GM12878 (cell line): ENCODE measurements around the gene METTL9. TPM values are rescaled to one million over a fixed set of nuclear protein-coding genes. Genes with fewer than 3 reads are reported as not detected.

Experiments
- ASH2L ChIP-seq: fragments of 300-600, 200-600 bp; sonication (generic); IDR thresholded peaks from 2 replicates; pipeline ENCODE4 v1.6.1; 2017; ENCODE audit warnings: low read depth, mild to moderate bottlenecking, borderline replicate concordance
- ATF2 ChIP-seq: IDR thresholded peaks from 2 replicates; pipeline ENCODE4 v1.6.1; 2012; ENCODE audit warnings: low read length, inconsistent platforms
- CBX3 ChIP-seq: fragments of 200-600 bp; sonication (generic); IDR thresholded peaks from 2 replicates; pipeline ENCODE4 v1.6.1; 2016; ENCODE audit warnings: low read depth, borderline replicate concordance
- CEBPB ChIP-seq, 2 experiments: fragments of 150-350 bp in 1 of 2; IDR thresholded peaks; 2 replicates each; pipeline ENCODE4 v1.6.1; 2012 to 2014; ENCODE audit warnings: low read depth in 2 of 2, low read length in 2 of 2, borderline replicate concordance in 1 of 2, inconsistent platforms in 1 of 2
- CHD2 ChIP-seq: IDR thresholded peaks from 2 replicates; pipeline ENCODE4 v1.6.1; 2011; ENCODE audit warnings: low read depth, low read length, improper control_type of control experiment, borderline replicate concordance
- EP300 ChIP-seq, 2 experiments: fragments of 150-350 bp in 1 of 2; IDR thresholded peaks; 2 replicates each; pipeline ENCODE4 v1.6.1; 2011 to 2012; ENCODE audit warnings: low read depth in 2 of 2, low read length in 2 of 2, borderline replicate concordance in 1 of 2, improper control_type of control experiment in 1 of 2, inconsistent platforms in 1 of 2; ENCODE audit not compliant: control insufficient read depth in 1 of 2
- HDGF ChIP-seq: fragments of 450-650 bp; IDR thresholded peaks from 2 replicates; pipeline ENCODE4 v1.6.1; 2016; ENCODE audit warnings: antibody characterized with exemption
- KAT2A ChIP-seq: conservative IDR thresholded peaks from 2 replicates; pipeline ENCODE4 v1.6.1; 2011; ENCODE audit warnings: low read depth, low read length; ENCODE audit not compliant: control insufficient read depth
- MAX ChIP-seq: IDR thresholded peaks from 2 replicates; pipeline ENCODE4 v1.6.1; 2012; ENCODE audit warnings: low read depth, low read length, improper control_type of control experiment
- MTA3 ChIP-seq: IDR thresholded peaks from 2 replicates; pipeline ENCODE4 v1.6.1; 2012; ENCODE audit warnings: low read length, inconsistent platforms, borderline replicate concordance
- MXI1 ChIP-seq: fragments of 150-350 bp; IDR thresholded peaks from 2 replicates; pipeline ENCODE4 v1.6.1; 2011; ENCODE audit warnings: low read depth, mild to moderate bottlenecking, inconsistent platforms, low read length, improper control_type of control experiment
- NR2C1 ChIP-seq: fragments of 450-650 bp; IDR thresholded peaks from 2 replicates; pipeline ENCODE4 v1.6.1; 2017; ENCODE audit warnings: antibody characterized with exemption, mild to moderate bottlenecking, moderate library complexity
- NRF1 ChIP-seq: conservative IDR thresholded peaks from 2 replicates; pipeline ENCODE4 v1.6.1; 2011; ENCODE audit warnings: mild to moderate bottlenecking, low read depth, low read length, improper control_type of control experiment
- PKNOX1 ChIP-seq: fragments of 450-650 bp; IDR thresholded peaks from 2 replicates; pipeline ENCODE4 v1.6.1; 2016; ENCODE audit warnings: mild to moderate bottlenecking
- POLR2A ChIP-seq: IDR thresholded peaks from 2 replicates; pipeline ENCODE4 v1.6.1; 2011; ENCODE audit warnings: low read depth, mild to moderate bottlenecking, low read length
- POLR2AphosphoS2 ChIP-seq: IDR thresholded peaks from 2 replicates; pipeline ENCODE4 v1.6.1; 2011; ENCODE audit warnings: low read depth, mild to moderate bottlenecking, low read length, improper control_type of control experiment, moderate library complexity
- POLR2AphosphoS5 ChIP-seq: IDR thresholded peaks from 2 replicates; pipeline ENCODE4 v1.6.1; 2011; ENCODE audit warnings: mild to moderate bottlenecking, low read length, inconsistent platforms
- RELA ChIP-seq: fragments of 450-650 bp; IDR thresholded peaks from 2 replicates; pipeline ENCODE4 v1.8.0; 2014; ENCODE audit warnings: borderline replicate concordance; ENCODE audit not compliant: partially characterized antibody
- SIX5 ChIP-seq: IDR thresholded peaks from 2 replicates; pipeline ENCODE4 v1.6.1; 2011; ENCODE audit warnings: mild to moderate bottlenecking, low read depth, low read length, moderate library complexity; ENCODE audit not compliant: severe bottlenecking
- SKIL ChIP-seq: fragments of 450-650 bp; IDR thresholded peaks from 2 replicates; pipeline ENCODE4 v1.6.1; 2017; ENCODE audit warnings: mild to moderate bottlenecking, low read depth, inconsistent platforms; ENCODE audit not compliant: poor library complexity, severe bottlenecking
- SMARCA5 ChIP-seq: fragments of 450-650 bp; IDR thresholded peaks from 2 replicates; pipeline ENCODE4 v1.6.1; 2017; ENCODE audit warnings: mild to moderate bottlenecking
- SMC3 ChIP-seq: IDR thresholded peaks from 2 replicates; pipeline ENCODE4 v1.6.1; 2011; ENCODE audit warnings: low read length, improper control_type of control experiment, borderline replicate concordance
- TARDBP ChIP-seq: IDR thresholded peaks from 2 replicates; pipeline ENCODE4 v1.6.1; 2016; ENCODE audit warnings: borderline replicate concordance
- TCF3 ChIP-seq: IDR thresholded peaks from 2 replicates; pipeline ENCODE4 v1.6.1; 2012; ENCODE audit warnings: low read depth, mild to moderate bottlenecking, low read length, borderline replicate concordance; ENCODE audit not compliant: insufficient read depth
- TCF7 ChIP-seq: IDR thresholded peaks from 2 replicates; pipeline ENCODE4 v1.6.1; 2014; ENCODE audit warnings: antibody characterized with exemption, borderline replicate concordance
- ZNF207 ChIP-seq: fragments of 450-650 bp; IDR thresholded peaks from 2 replicates; pipeline ENCODE4 v1.6.1; 2014; ENCODE audit warnings: antibody characterized with exemption, mild to moderate bottlenecking, borderline replicate concordance
- ZSCAN29 ChIP-seq: fragments of 450-650 bp; IDR thresholded peaks from 2 replicates; pipeline ENCODE4 v1.6.1; 2017; ENCODE audit warnings: mild to moderate bottlenecking, moderate library complexity
- polyA plus RNA-seq, 11 experiments: library from polyadenylated mRNA; depleted of rRNA in 4 of 11; unstranded in 6 of 11; stranded (reverse) in 5 of 11; fragments of >200 nt; fragmentation: Nextera tagmentation in 4 of 11; fragmentation: Illumina TruSeq in 1 of 11; extraction: Ambion mirVana in 4 of 11; extraction: Trizol in 1 of 11; gene quantifications; 1 replicate in 1 of 11; 2 replicates in 10 of 11; pipeline versions ENCODE4 v1.2.1 to v1.2.3, GENCODE V29; 2011 to 2016; ENCODE audit warnings: inconsistent platforms in 2 of 11, missing spikeins in 2 of 11, low read depth in 1 of 11
- total RNA-seq, 4 experiments: library from RNA; depleted of rRNA in 3 of 4; stranded (reverse); fragments of >200 nt in 3 of 4; fragmentation: Illumina TruSeq in 1 of 4; extraction: Trizol in 1 of 4; gene quantifications; 2 replicates each; pipeline versions ENCODE4 v1.2.1 to v1.2.3, GENCODE V29; 2013 to 2021

Gene METTL9
- total and polyA plus RNA-seq, 10 of the 15 experiments (the other 5 are each of a cell fraction or from before 2014, with no cell fraction given): 19.4 to 119 (median 101) TPM

GRCh38 chr16:21554795-21555585, 44.4 kb upstream of the METTL9 start (continued):
- TF ChIP-seq SIX5 (peak; percentile 24), MTA3 (no peak), TCF3 (peak; percentile 99), PKNOX1 (peak; percentile 6; the same call in 1 of the 2 replicates), ASH2L (no peak), ZNF207 (peak; percentile 74), CBX3 (no peak), TARDBP (peak; percentile 89), POLR2AphosphoS5 (no peak), ZSCAN29 (no peak), CHD2 (0 out of 2 replicates have a peak, but pooled peaks have one; percentile 11), TCF7 (no peak), HDGF (0 out of 2 replicates have a peak, but pooled peaks have one; percentile 72), SMARCA5 (peak; percentile 81), POLR2AphosphoS2 (no peak), MAX (peak; percentile 64; the same call in 1 of the 2 replicates), SMC3 (peak; percentile 99), RELA (peak; percentile 92), KAT2A (no peak), NR2C1 (no peak), MXI1 (peak; percentile 87), EP300 (IDR thresholded peaks at IDR 0.05; ENCODE audit: borderline replicate concordance in 1 of 2, control insufficient read depth in 1 of 2, low read depth in 2 of 2, low read length in 2 of 2) (peak in 1 of 2 experiments; percentile 84; a peak in 2 of 4 replicates), ATF2 (no peak), CEBPB (IDR thresholded peaks at IDR 0.05; ENCODE audit: borderline replicate concordance in 1 of 2, low read depth in 2 of 2, low read length in 2 of 2) (no peak), NRF1 (peak; percentile 35; the same call in 1 of the 2 replicates), POLR2A (no peak), SKIL (peak; percentile 89)
